ENCODE results near the gene KCNQ1. TPM values are rescaled to one million over a fixed set of nuclear protein-coding genes. Genes with fewer than 3 reads are reported as not detected.

The KCNQ1 gene
- total and polyA plus RNA-seq, 2 donors (not counting 3 experiments of a cell fraction or from before 2014, with no cell fraction given) = 0.07 to 0.09 TPM

GRCh38 chr11:2400069-2400761 lies 44.6 kb upstream of the KCNQ1 start, which contains the start of gene TSSC4:
TSS of gene TSSC4 (plus strand) at chr11:2400750. CDS start at chr11:2402634, 1,884 bp downstream.
- Histone ChIP-seq H3K79me2 (ENCODE audit: control insufficient read depth, insufficient read depth, low read length) (peaks cover 17% of the 10 kb centered on the region), H3K9ac (replicated peaks; ENCODE audit: extremely low read depth, insufficient read depth, low read length) (peak within 1 kb of the TSS; percentile 97), H3K27me3 (ENCODE audit: control insufficient read depth in 2 of 2, insufficient read depth in 2 of 2, low read length in 2 of 2) (no peaks in the 10 kb centered on the region), H3K9me3 (replicated peaks; ENCODE audit: control insufficient read depth, insufficient read depth, low read length) (no peaks in the 10 kb centered on the region), H4K20me1 (replicated peaks; ENCODE audit: control insufficient read depth, extremely low read depth, insufficient read depth, low read length) (no peaks in the 10 kb centered on the region), H3K4me3 (replicated peaks in 1 of 3; ENCODE audit: insufficient read depth in 1 of 3, low read depth in 1 of 3, low read length in 3 of 3) (peak within 1 kb of the TSS; percentile 56 to 86 (median 81)), H3K27ac (ENCODE audit: insufficient read depth, low read depth, low read length) (peak within 1 kb of the TSS; percentile 99), H3K9me1 (replicated peaks; ENCODE audit: control insufficient read depth, extremely low read depth, insufficient read depth, low read length) (no peaks in the 10 kb centered on the region), H3K4me2 (ENCODE audit: insufficient read depth, low read length) (peak within 1 kb of the TSS; percentile 82), H3K36me3 (ENCODE audit: control insufficient read depth in 2 of 2, extremely low read depth in 1 of 2, insufficient read depth in 2 of 2, low read length in 2 of 2) (peaks cover 7 to 35% of the 10 kb centered on the region in 2 experiments), H2AFZ (ENCODE audit: low read depth, low read length) (peak within 1 kb of the TSS; percentile 3), H3K4me1 (ENCODE audit: control insufficient read depth, extremely low read depth, insufficient read depth, low read length) (peaks cover 18% of the 10 kb centered on the region)
- FAIRE-seq (peak; percentile 100), DNase-seq (ENCODE audit: low read depth, low spot score) (peak; percentile 100)
- dilution Hi-C loops (cut with MboI; ENCODE audit: extremely low pct_ligation_motif_present, low sequenced_read_pairs) = no loop called here
- ChIA-PET CTCF (interaction anchor here (0.6 to 5.0 kb wide), 11 partner anchors 12 to 638 kb away, joined by 3 to 42 read pairs (median 5); partner anchors contain the start of gene CD81), POLR2A (interaction anchor here (0.6 to 2.1 kb wide), 6 partner anchors 13 to 692 kb away, joined by 3 to 12 read pairs (median 5); partner anchors contain the start of gene CD81)
- BruUV-seq (replicated peaks) = no TSS peak
- peak; percentile 99 for TF ChIP-seq CTCF (IDR thresholded peaks at IDR 0.05; ENCODE audit: extremely low read depth in 1 of 2, insufficient read depth in 1 of 2, low read depth in 1 of 2, low read length in 2 of 2)
- TF ChIP-seq FOS (IDR thresholded peaks at IDR 0.05; ENCODE audit: borderline replicate concordance, insufficient read depth, low read length) = no peak
- peak; percentile 98 for TF ChIP-seq POLR2AphosphoS5 (IDR thresholded peaks at IDR 0.05; ENCODE audit: insufficient read depth, low read depth, low read length)
- no peak for TF ChIP-seq GATA2 (IDR thresholded peaks at IDR 0.05; ENCODE audit: insufficient read depth, insufficient read length, low read depth, low read length)
- no peak for TF ChIP-seq MAX (IDR thresholded peaks at IDR 0.05; ENCODE audit: insufficient read depth, insufficient read length)
- peak; percentile 96 for TF ChIP-seq POLR2A (IDR thresholded peaks at IDR 0.05; ENCODE audit: low read depth, low read length)
- TF ChIP-seq JUN (IDR thresholded peaks at IDR 0.05; ENCODE audit: borderline replicate concordance, insufficient read depth, insufficient read length, low read depth) = peak; percentile 66
- intact Hi-C loops (cut with micrococcal nuclease) = loop anchor here (1.0 kb wide), 5 partner anchors 17 to 533 kb away; no protein-coding TSS in a partner anchor
